Type B pancreatic cell (in vitro differentiated cells): ENCODE measurements around the gene PDE10A. TPM values are rescaled to one million over a fixed set of nuclear protein-coding genes. Genes with fewer than 3 reads are reported as not detected.

Experiments
- DNase-seq: peaks from one replicate; pipeline ENCODE4 v3.0.0; 2021; ENCODE audit warnings: mixed read lengths; ENCODE audit not compliant: unreplicated experiment; ENCODE audit errors: extremely low spot score
- H3K27ac Mint-ChIP-seq: 2 replicates; pipeline ENCODE4 v1.8.0; 2021; ENCODE audit warnings: mild to moderate bottlenecking, mixed read lengths
- H3K27me3 Mint-ChIP-seq: 2 replicates; pipeline ENCODE4 v1.8.0; 2021; ENCODE audit warnings: mixed read lengths
- H3K36me3 Mint-ChIP-seq: 2 replicates; pipeline ENCODE4 v1.8.0; 2021; ENCODE audit warnings: mixed read lengths
- H3K4me1 Mint-ChIP-seq: one replicate; pipeline ENCODE4 v1.8.0; 2021; ENCODE audit warnings: mixed read lengths; ENCODE audit not compliant: unreplicated experiment
- H3K4me3 Mint-ChIP-seq: 2 replicates; pipeline ENCODE4 v1.8.0; 2021; ENCODE audit warnings: mild to moderate bottlenecking, mixed read lengths
- H3K9me3 Mint-ChIP-seq: 2 replicates; pipeline ENCODE4 v1.8.0; 2021; ENCODE audit warnings: mixed read lengths
- CTCF ChIP-seq: fragments of 200-600 bp; sonication (generic); conservative IDR thresholded peaks from 2 replicates; pipeline ENCODE4 v1.5.0; 2021; ENCODE audit warnings: antibody characterized with exemption, mild to moderate bottlenecking
- long read RNA-seq: library from polyadenylated mRNA; unstranded; transcript quantifications from one replicate; pipeline ENCODE4 v2.0.0, GENCODE V29; 2020
- total RNA-seq: library from RNA; stranded (reverse); gene quantifications from 2 replicates; pipeline ENCODE4 v1.2.1, GENCODE V29; 2021; ENCODE audit warnings: low replicate concordance

Gene PDE10A
- 6.6 and 10.8 TPM in 2 replicates for total RNA-seq
- long read RNA-seq, partial matches to known transcripts, result 0 of 10 reads
- long read RNA-seq, other reads (novel, unspliced or antisense), result 8 of 10 reads

GRCh38 chr6:165662749-165663376, at the start of gene PDE10A:
TSS of gene PDE10A (minus strand) at chr6:165663241. CDS start at chr6:165662811, 430 bp downstream.
- peak; percentile 79 for DNase-seq
- H3K4me1 Mint-ChIP-seq, result peaks cover 35% of the 10 kb centered on the region
- peak within 1 kb of the TSS; percentile 91 for H3K4me3 Mint-ChIP-seq
- H3K27me3 Mint-ChIP-seq, result peaks cover 63% of the 10 kb centered on the region
- no peaks in the 10 kb centered on the region for H3K9me3 Mint-ChIP-seq
- peak; percentile 44 for TF ChIP-seq CTCF
- H3K27ac Mint-ChIP-seq, result peak within 1 kb of the TSS; percentile 70
- H3K36me3 Mint-ChIP-seq, result no peaks in the 10 kb centered on the region

GRCh38 chr6:165708985-165709576, 46.0 kb upstream of the PDE10A start:
- H3K27ac Mint-ChIP-seq, result no peak overlapping the region
- H3K4me1 Mint-ChIP-seq, result no peaks in the 10 kb centered on the region
- H3K4me3 Mint-ChIP-seq, result no peak overlapping the region
- no peak for TF ChIP-seq CTCF
- no peak for DNase-seq
- H3K27me3 Mint-ChIP-seq, result peaks cover 19% of the 10 kb centered on the region
- H3K9me3 Mint-ChIP-seq, result peaks cover 5% of the 10 kb centered on the region
- H3K36me3 Mint-ChIP-seq, result no peaks in the 10 kb centered on the region

- no peak for TF ChIP-seq CTCF
- Mint-ChIP-seq H3K27ac (no peak overlapping the region), H3K4me1 (no peaks in the 10 kb centered on the region), H3K36me3 (no peaks in the 10 kb centered on the region), H3K9me3 (peaks cover 5% of the 10 kb centered on the region), H3K27me3 (peaks cover 16% of the 10 kb centered on the region), H3K4me3 (no peak overlapping the region)
- no peak for DNase-seq
These were observed 44.2 kb upstream of the PDE10A start for GRCh38 chr6:165707067-165707853.

- Mint-ChIP-seq H3K27me3 (peaks cover 16% of the 10 kb centered on the region), H3K4me3 (no peak overlapping the region), H3K27ac (no peak overlapping the region), H3K4me1 (no peaks in the 10 kb centered on the region), H3K9me3 (peaks cover 5% of the 10 kb centered on the region), H3K36me3 (no peaks in the 10 kb centered on the region)
- no peak for DNase-seq
- TF ChIP-seq CTCF, result no peak
These were observed 42.9 kb upstream of the PDE10A start for GRCh38 chr6:165705941-165706340.

GRCh38 chr6:165704045-165704748, 41.2 kb upstream of the PDE10A start:
- H3K27me3 Mint-ChIP-seq, result peaks cover 11% of the 10 kb centered on the region
- H3K9me3 Mint-ChIP-seq, result no peaks in the 10 kb centered on the region
- H3K27ac Mint-ChIP-seq, result no peak overlapping the region
- no peak for TF ChIP-seq CTCF
- no peak overlapping the region for H3K4me3 Mint-ChIP-seq
- no peak for DNase-seq
- H3K36me3 Mint-ChIP-seq, result no peaks in the 10 kb centered on the region
- no peaks in the 10 kb centered on the region for H3K4me1 Mint-ChIP-seq
